PC-9 (cell line): Measurements from ENCODE around the gene CACNG7. TPM values are rescaled to one million over a fixed set of nuclear protein-coding genes. Genes with fewer than 3 reads are reported as not detected.
A peak's percentile ranks its signal among the peaks of the same experiment; 100 is the strongest.
"Not testable (repeated sequence)": the region's sequence is repeated elsewhere in the genome, so short reads cannot be mapped to it uniquely, and the experiment has no call there.

ENCODE experiments used
- BruUV-seq: library from RNA; stranded (reverse); fragments of 400-500 nt; replicated peaks from 2 replicates; lab custom pipeline; 2021; lab: Mats Ljungman, UMichigan
- CTCF ChIA-PET: fragments of 300-600 bp; sonication (Branson Sonifier 250); formaldehyde crosslinking; loops from one replicate; lab custom pipeline; 2022; ENCODE audit warnings: antibody characterized with exemption; lab: Charles Lee
- POLR2A ChIA-PET: fragments of 300-600 bp; sonication (Branson Sonifier 250); formaldehyde crosslinking; loops from one replicate; lab custom pipeline; 2022; ENCODE audit warnings: antibody characterized with exemption; ENCODE audit not compliant: unreplicated experiment; lab: Charles Lee
- DNase-seq, 2 experiments: peaks; one replicate each; pipeline versions ENCODE4 v3.0.0 to v3.0.0-alpha.2; 2015 to 2022; ENCODE audit warnings: mixed read lengths in 1 of 2
- H2AFZ ChIP-seq: fragments of 200-600 bp; sonication (generic); 2 replicates; pipeline ENCODE4 v1.8.1; 2017; ENCODE audit warnings: antibody characterized with exemption
- H3F3A ChIP-seq: fragments of 200-600 bp; sonication (generic); 2 replicates; pipeline ENCODE4 v1.8.1; 2017; ENCODE audit warnings: antibody characterized with exemption, mild to moderate bottlenecking, low read depth; ENCODE audit not compliant: insufficient read depth
- H3K27ac ChIP-seq: fragments of 200-600 bp; sonication (generic); 2 replicates; pipeline ENCODE4 v1.6.1; 2016; ENCODE audit warnings: mixed run types
- H3K27me3 ChIP-seq: fragments of 200-600 bp; sonication (generic); 2 replicates; pipeline ENCODE4 v1.6.1; 2016; ENCODE audit warnings: low read depth, mixed run types; ENCODE audit not compliant: insufficient read depth
- H3K36me3 ChIP-seq: fragments of 200-600 bp; sonication (generic); 2 replicates; pipeline ENCODE4 v1.6.1; 2016; ENCODE audit warnings: low read depth, mixed run types
- H3K4me1 ChIP-seq: fragments of 200-600 bp; sonication (generic); replicated peaks from 2 replicates; pipeline ENCODE4 v1.6.1; 2016; ENCODE audit warnings: mixed run types; ENCODE audit not compliant: insufficient read depth
- H3K4me2 ChIP-seq: fragments of 200-600 bp; sonication (generic); 2 replicates; pipeline ENCODE4 v1.6.1; 2017; ENCODE audit warnings: mixed run types
- H3K4me3 ChIP-seq: fragments of 200-600 bp; sonication (generic); 2 replicates; pipeline ENCODE4 v1.6.1; 2016; ENCODE audit warnings: mixed run types
- H3K79me2 ChIP-seq: fragments of 200-600 bp; sonication (generic); 2 replicates; pipeline ENCODE4 v1.6.1; 2017; ENCODE audit warnings: low read depth, mixed run types
- H3K9me2 ChIP-seq: fragments of 200-600 bp; sonication (generic); 2 replicates; pipeline ENCODE4 v1.8.1; 2017; ENCODE audit warnings: mild to moderate bottlenecking; ENCODE audit not compliant: insufficient read depth
- H3K9me3 ChIP-seq: fragments of 200-600 bp; sonication (generic); 2 replicates; pipeline ENCODE4 v1.8.1; 2016; ENCODE audit warnings: low read depth; ENCODE audit not compliant: insufficient read depth
- H4K20me1 ChIP-seq: fragments of 200-600 bp; sonication (generic); 2 replicates; pipeline ENCODE4 v1.8.1; 2017; ENCODE audit not compliant: insufficient read depth
- CTCF ChIP-seq: fragments of 200-600 bp; sonication (generic); conservative IDR thresholded peaks from 2 replicates; pipeline ENCODE4 v1.6.1; 2017; ENCODE audit warnings: mixed run types, antibody characterized with exemption, mild to moderate bottlenecking, moderate library complexity
- EZH2 ChIP-seq: fragments of 200-600 bp; sonication (generic); IDR thresholded peaks from 2 replicates; pipeline ENCODE4 v1.8.0; 2017; ENCODE audit warnings: antibody characterized with exemption, low read depth
- intact Hi-C: fragments of 100-400 bp; cut with micrococcal nuclease; formaldehyde crosslinking; loops from one replicate; pipeline ENCODE4 v1.10.0; 2022; ENCODE audit not compliant: unreplicated experiment
- total RNA-seq: library from RNA; stranded (reverse); gene quantifications from 2 replicates; pipeline ENCODE4 v1.2.3, GENCODE V29; 2021

The CACNG7 gene
- total RNA-seq, 1 experiment from 2014 or later = not detected

DNA sequence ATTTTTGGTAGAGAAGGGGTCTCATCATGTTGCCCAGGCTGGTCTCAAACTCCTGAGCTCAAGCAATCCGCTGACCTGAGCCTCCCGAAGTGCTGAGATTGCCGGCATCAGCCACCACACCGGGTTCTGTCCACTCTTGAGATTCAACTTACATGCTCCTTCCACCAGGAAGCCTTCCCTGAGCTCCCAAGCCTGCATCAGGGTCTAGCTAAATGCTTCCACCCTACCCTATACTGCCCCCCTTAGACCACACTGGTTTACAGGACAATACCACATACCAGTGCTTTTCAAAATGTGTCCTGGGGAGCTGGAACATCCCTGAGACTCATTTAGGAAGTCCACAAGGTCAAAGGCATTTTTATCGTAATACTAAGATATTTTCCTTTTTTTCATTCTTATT lies 38.5 kb downstream of the CACNG7 start:
- Histone ChIP-seq H3K27me3 (no peaks in the 10 kb centered on the region), H4K20me1 (no peaks in the 10 kb centered on the region), H2AFZ (no peak overlapping the region), H3K79me2 (no peaks in the 10 kb centered on the region), H3K9me3 (no peaks in the 10 kb centered on the region), H3K4me1 (no peaks in the 10 kb centered on the region), H3K4me2 (no peak overlapping the region), H3K4me3 (no peak overlapping the region), H3K36me3 (no peaks in the 10 kb centered on the region), H3F3A (no peaks in the 10 kb centered on the region), H3K9me2 (no peaks in the 10 kb centered on the region), H3K27ac (no peak overlapping the region)
- CTCF ChIA-PET = interaction anchor here (0.7 to 1.2 kb wide), 2 partner anchors 76 to 94 kb away, joined by 3 to 8 read pairs; no protein-coding TSS in a partner anchor
- TF ChIP-seq CTCF = peak; percentile 47; the same call in 1 of the 2 replicates
- TF ChIP-seq EZH2 = no peak
- POLR2A ChIA-PET = interaction anchor here (0.6 kb wide), 1 partner anchor 74 kb away, joined by 10 read pairs; no protein-coding TSS in a partner anchor
- intact Hi-C loops = no loop called here
- DNase-seq = no peak
- no TSS peak for BruUV-seq

DNA sequence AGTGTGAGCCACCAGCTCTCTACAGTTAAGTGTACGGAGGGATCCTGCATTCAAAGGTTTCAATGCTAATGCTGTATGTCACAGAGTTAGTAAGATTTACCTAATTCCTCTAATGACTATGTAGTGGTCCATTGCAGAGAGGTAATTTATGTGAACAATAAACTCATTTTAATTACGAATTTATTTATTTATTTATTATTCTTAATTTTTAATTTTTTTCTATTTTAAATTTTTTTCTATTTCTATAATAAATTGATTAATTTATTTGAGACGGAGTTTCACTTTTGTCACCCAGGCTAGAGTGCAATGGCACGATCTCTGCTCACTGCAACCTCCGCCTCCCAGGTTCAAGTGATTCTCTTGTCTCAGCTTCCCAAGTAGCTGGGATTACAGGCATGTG lies 39.5 kb downstream of the CACNG7 start:
- intact Hi-C loops, DNase-seq, H3K36me3 ChIP-seq, H3K79me2 ChIP-seq, POLR2A ChIA-PET, H2AFZ ChIP-seq, H4K20me1 ChIP-seq, H3K9me2 ChIP-seq, H3K27me3 ChIP-seq, H3K4me1 ChIP-seq, H3F3A ChIP-seq, H3K4me2 ChIP-seq, BruUV-seq, H3K27ac ChIP-seq, H3K9me3 ChIP-seq, H3K4me3 ChIP-seq: not testable (repeated sequence)
- CTCF ChIA-PET = interaction anchor here (0.7 kb wide), 1 partner anchor 95 kb away, joined by 8 read pairs; no protein-coding TSS in a partner anchor

- 0 out of 2 replicates have a peak, but pooled peaks cover 9% of the 10 kb centered on the region for H3F3A ChIP-seq
- H3K79me2 ChIP-seq = no peaks in the 10 kb centered on the region
- ChIA-PET CTCF (no interaction called here), POLR2A (no interaction called here)
- H4K20me1 ChIP-seq = no peaks in the 10 kb centered on the region
- no peaks in the 10 kb centered on the region for H3K9me3 ChIP-seq
- no peak overlapping the region for H3K4me2 ChIP-seq
- no peaks in the 10 kb centered on the region for H3K27me3 ChIP-seq
- no peak overlapping the region for H3K27ac ChIP-seq
- no peaks in the 10 kb centered on the region for H3K4me1 ChIP-seq
- H3K9me2 ChIP-seq = no peaks in the 10 kb centered on the region
- H2AFZ ChIP-seq = no peak overlapping the region
- no peak overlapping the region for H3K4me3 ChIP-seq
- intact Hi-C loops = no loop called here
- H3K36me3 ChIP-seq = no peaks in the 10 kb centered on the region
- no TSS peak for BruUV-seq
- DNase-seq = no peak
- TF ChIP-seq CTCF (no peak), EZH2 (no peak)
These were observed 42.4 kb downstream of the CACNG7 start for GRCh38 chr19:53951436-53951835.

GRCh38 chr19:53951947-53952346 lies 42.9 kb downstream of the CACNG7 start:
- Histone ChIP-seq H3K4me2 (no peak overlapping the region), H3K9me3 (no peaks in the 10 kb centered on the region), H3K4me1 (peaks cover under 1% of the 10 kb centered on the region), H3K9me2 (no peaks in the 10 kb centered on the region), H3K4me3 (no peak overlapping the region), H4K20me1 (no peaks in the 10 kb centered on the region), H3F3A (peaks cover 11% of the 10 kb centered on the region; the same call in 1 of the 2 replicates), H3K36me3 (no peaks in the 10 kb centered on the region), H3K27me3 (no peaks in the 10 kb centered on the region), H3K27ac (no peak overlapping the region), H2AFZ (no peak overlapping the region), H3K79me2 (no peaks in the 10 kb centered on the region)
- ChIA-PET POLR2A (no interaction called here), CTCF (interaction anchor here (0.6 kb wide), 1 partner anchor 41 kb away, joined by 5 read pairs; no protein-coding TSS in a partner anchor)
- no TSS peak for BruUV-seq
- no peak for TF ChIP-seq EZH2
- intact Hi-C loops = no loop called here
- no peak for DNase-seq
